ENCODE data around the gene SNX21. TPM values are rescaled to one million over a fixed set of nuclear protein-coding genes. Genes with fewer than 3 reads are reported as not detected.
"Not testable (repeated sequence)": the region's sequence is repeated elsewhere in the genome, so short reads cannot be mapped to it uniquely, and the experiment has no call there.

Gene SNX21
- total RNA-seq, 4 donors from 2014 or later: 159 to 236 (median 203) TPM

GRCh38 chr20:45827712-45828111, 5.9 kb upstream of the SNX21 start:
- 83 to 93% methylated on average over 6 of the region's 6 CpGs for whole genome bisulfite sequencing, 2 donors
- intact Hi-C loops (cut with DNase I; ENCODE audit: low total_unique reads): no loop called here
- no peak for DNase-seq (ENCODE audit: low spot score in 2 of 2)
- no peak overlapping the region for H3K4me3 ChIP-seq (ENCODE audit: low read depth, poor library complexity, severe bottlenecking)
- TF ChIP-seq CTCF (IDR thresholded peaks at IDR 0.05) (no peak), POLR2A (IDR thresholded peaks at IDR 0.05) (no peak)

- no peak overlapping the region for H3K4me3 ChIP-seq (ENCODE audit: low read depth, poor library complexity, severe bottlenecking)
- DNase-seq (ENCODE audit: low spot score in 2 of 2): no peak
- intact Hi-C loops (cut with DNase I; ENCODE audit: low total_unique reads): no loop called here
- WGBS, 2 donors: 58 to 68% methylated on average over 2 of the region's 2 CpGs
- TF ChIP-seq POLR2A (IDR thresholded peaks at IDR 0.05): no peak
- TF ChIP-seq CTCF (IDR thresholded peaks at IDR 0.05): no peak
Measured at GRCh38 chr20:45828589-45828988, 5.0 kb upstream of the SNX21 start.

GRCh38 chr20:45829673-45830106, 3.9 kb upstream of the SNX21 start:
- DNase-seq (ENCODE audit: low spot score in 2 of 2); H3K4me3 ChIP-seq (ENCODE audit: low read depth, poor library complexity, severe bottlenecking); intact Hi-C loops (cut with DNase I; ENCODE audit: low total_unique reads): not testable (repeated sequence)
- 88 to 90% methylated on average over 4 of the region's 4 CpGs for WGBS, 2 donors

GRCh38 chr20:45832619-45833018, 980 bp upstream of the SNX21 start:
- 81 to 86% methylated on average over 4 of the region's 4 CpGs for WGBS, 2 donors
- H3K4me3 ChIP-seq (ENCODE audit: low read depth, poor library complexity, severe bottlenecking): no peak overlapping the region
- DNase-seq (ENCODE audit: low spot score in 2 of 2): no peak
- TF ChIP-seq CTCF (IDR thresholded peaks at IDR 0.05): no peak
- TF ChIP-seq POLR2A (IDR thresholded peaks at IDR 0.05): no peak
- intact Hi-C loops (cut with DNase I; ENCODE audit: low total_unique reads): no loop called here

- peak overlapping the region; percentile 87 for H3K4me3 ChIP-seq (ENCODE audit: low read depth, poor library complexity, severe bottlenecking)
- intact Hi-C loops (cut with DNase I; ENCODE audit: low total_unique reads): no loop called here
- no peak for TF ChIP-seq POLR2A (IDR thresholded peaks at IDR 0.05)
- TF ChIP-seq CTCF (IDR thresholded peaks at IDR 0.05): no peak
- peak; percentile 73 to 96 for DNase-seq (ENCODE audit: low spot score in 2 of 2)
- WGBS, 2 donors: 2 to 3% methylated on average over 24 to 53 of the region's 71 CpGs
Measured at GRCh38 chr20:45833883-45834796, 541 bp downstream of the SNX21 start.

- no peak for TF ChIP-seq CTCF (IDR thresholded peaks at IDR 0.05)
- DNase-seq (ENCODE audit: low spot score in 2 of 2): no peak
- peak overlapping the region; percentile 87 for H3K4me3 ChIP-seq (ENCODE audit: low read depth, poor library complexity, severe bottlenecking)
- intact Hi-C loops (cut with DNase I; ENCODE audit: low total_unique reads): no loop called here
- WGBS, 2 donors: 49 to 68% methylated on average over 11 to 14 of the region's 14 CpGs
Measured at GRCh38 chr20:45834797-45835161, 1.2 kb downstream of the SNX21 start.
